GM21723 (cell line): ENCODE measurements around the gene CREB5.
"Not testable (repeated sequence)": the region's sequence is repeated elsewhere in the genome, so short reads cannot be mapped to it uniquely, and the experiment has no call there.

Source experiments
- ATAC-seq: cut with Tn5 transposase; IDR thresholded peaks from one replicate; pipeline ENCODE4 v1.9.1; 2021; ENCODE audit warnings: mild to moderate bottlenecking, moderate library complexity; ENCODE audit not compliant: unreplicated experiment

The CREB5 gene

DNA sequence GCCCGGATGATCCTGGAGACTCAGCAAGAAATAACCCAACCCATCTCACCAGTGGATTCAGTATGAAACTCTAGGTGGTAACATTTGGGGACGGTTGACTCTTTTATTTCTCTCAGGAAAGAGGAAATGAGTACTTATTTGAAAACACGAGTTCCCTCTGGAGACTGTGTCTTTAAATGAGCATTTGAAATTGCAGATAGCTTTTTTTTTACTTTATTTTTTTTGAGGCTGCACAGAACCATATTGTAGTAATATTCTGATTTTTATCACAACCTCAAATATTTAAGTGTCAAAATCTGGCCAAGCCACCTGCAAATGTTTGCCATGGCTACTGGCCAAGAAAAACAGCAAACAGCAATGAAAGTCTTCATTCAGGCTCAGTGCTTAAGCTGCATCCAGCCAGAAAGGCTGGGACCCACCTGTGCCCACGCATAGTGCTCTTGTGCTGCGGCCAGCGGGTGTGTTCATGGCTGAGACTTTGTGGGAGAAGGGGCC, 160.8 kb downstream of the CREB5 start:
- no peak for ATAC-seq

DNA sequence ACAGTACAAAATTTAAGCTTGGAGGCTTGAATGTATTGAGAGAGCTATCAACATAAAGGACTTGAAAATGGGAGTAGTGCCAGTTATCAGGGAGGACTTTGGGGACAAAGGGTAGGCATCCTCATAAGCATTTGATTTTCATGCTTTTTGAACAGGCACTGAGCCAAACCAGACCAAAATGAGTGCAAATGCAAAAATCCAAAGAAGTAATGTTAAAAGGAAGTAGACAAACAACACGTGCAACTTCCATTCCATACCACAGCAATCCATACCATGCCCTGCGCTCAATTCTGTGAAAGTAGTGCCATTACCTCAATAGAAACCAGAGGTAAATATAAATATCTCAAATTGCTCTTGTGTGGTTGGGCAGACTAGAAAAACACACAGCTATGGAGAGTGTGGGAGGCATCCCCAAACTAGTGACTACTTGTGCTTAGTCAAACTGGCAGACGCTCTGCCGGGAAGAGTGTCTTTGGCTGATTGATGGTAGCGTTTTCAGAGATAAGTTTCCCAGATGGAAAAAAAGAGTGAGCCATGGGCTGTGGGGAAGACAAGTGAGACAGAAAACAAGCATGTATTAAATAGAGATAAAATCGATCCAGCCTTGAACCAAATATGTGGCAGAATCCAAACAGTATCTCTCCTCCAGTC, 161.5 kb downstream of the CREB5 start:
- ATAC-seq = no peak

DNA sequence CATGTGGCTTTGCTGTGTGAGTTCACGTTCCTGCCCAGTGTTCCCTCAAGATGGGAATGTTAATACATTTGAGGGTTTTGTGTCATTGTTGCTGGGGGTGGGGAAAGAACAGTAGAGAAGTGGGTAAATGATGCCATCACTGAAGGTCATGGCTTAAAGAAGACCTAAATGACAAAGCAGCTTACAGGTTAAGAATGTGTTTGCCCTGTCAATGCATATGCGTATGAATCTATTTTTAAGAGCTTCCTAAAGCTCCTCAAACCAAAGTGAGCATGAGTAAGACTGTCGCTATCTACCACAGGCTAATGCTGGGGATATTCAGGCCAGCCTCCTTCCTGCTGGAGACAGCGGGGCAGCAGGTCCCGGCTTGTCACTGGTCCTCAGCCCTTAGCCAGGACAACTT, 162.9 kb downstream of the CREB5 start:
- ATAC-seq = no peak

DNA sequence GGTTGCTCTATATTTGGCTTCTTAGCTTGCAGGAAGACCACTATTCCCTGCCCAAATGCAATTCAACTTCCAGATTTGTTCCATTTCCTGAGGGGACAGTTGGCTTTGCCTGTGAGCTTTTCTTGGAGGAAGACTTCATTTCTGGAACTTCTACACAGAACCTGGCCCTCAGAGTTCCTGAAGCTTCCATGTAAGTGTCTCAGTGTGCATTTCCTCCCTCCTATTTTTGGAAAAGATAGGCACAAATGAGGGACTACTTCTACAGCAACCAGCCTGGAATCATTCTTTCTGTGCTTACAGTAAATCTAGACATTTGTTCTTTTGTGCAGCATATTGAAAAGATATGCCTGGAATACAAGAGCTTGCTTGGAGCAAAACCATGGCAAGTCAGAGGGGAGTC, 164.3 kb downstream of the CREB5 start:
- ATAC-seq = no peak

DNA sequence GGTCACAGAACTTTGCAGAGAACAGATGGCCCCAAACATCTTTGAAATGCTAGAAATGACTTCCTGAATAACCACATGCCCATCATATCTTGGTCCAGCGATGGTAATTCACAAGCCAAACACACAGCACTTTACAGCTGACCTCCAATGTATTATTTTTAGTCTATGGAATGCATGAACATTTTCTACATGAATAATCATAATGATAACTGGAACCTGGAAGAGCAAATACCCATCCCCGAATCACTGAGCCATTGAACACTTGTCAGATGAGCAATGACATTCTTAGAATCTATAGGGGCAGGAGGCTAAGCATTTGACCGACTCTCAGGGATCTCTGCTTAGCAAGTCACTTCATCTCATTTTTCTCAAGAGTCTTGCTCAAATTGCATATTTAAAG, 167.3 kb downstream of the CREB5 start:
- no peak for ATAC-seq

- ATAC-seq = no peak
Observed at GRCh38 chr7:28580665-28581064, 168.3 kb downstream of the CREB5 start.

GRCh38 chr7:28581351-28581750, 169.0 kb downstream of the CREB5 start:
- no peak for ATAC-seq

GRCh38 chr7:28582226-28582625, 169.9 kb downstream of the CREB5 start:
- ATAC-seq = no peak

- no peak for ATAC-seq
Observed at GRCh38 chr7:28584235-28584634, 171.9 kb downstream of the CREB5 start.

- ATAC-seq = no peak
Observed at GRCh38 chr7:28586736-28587135, 174.4 kb downstream of the CREB5 start.

GRCh38 chr7:28587211-28587610, 174.9 kb downstream of the CREB5 start:
- no peak for ATAC-seq

DNA sequence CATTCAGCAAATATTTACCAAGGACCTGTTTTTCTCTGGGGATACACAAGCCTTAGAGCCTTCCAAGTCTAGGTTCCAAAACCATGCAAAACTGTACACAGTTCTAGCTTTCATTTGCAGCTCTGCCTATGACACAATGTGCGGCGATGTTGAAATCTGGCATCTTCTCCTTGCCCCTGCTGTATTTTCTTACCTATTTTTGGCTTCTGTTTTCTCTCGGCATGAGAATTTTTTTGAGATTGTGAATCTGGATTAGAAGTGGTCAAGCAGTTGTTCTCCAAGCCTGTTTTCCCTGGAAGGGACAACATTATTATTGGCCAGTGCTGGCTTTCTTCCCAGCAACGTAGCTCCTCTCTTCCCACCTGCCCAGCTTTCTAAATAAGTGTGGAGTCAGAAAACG, 176.3 kb downstream of the CREB5 start:
- ATAC-seq = no peak

DNA sequence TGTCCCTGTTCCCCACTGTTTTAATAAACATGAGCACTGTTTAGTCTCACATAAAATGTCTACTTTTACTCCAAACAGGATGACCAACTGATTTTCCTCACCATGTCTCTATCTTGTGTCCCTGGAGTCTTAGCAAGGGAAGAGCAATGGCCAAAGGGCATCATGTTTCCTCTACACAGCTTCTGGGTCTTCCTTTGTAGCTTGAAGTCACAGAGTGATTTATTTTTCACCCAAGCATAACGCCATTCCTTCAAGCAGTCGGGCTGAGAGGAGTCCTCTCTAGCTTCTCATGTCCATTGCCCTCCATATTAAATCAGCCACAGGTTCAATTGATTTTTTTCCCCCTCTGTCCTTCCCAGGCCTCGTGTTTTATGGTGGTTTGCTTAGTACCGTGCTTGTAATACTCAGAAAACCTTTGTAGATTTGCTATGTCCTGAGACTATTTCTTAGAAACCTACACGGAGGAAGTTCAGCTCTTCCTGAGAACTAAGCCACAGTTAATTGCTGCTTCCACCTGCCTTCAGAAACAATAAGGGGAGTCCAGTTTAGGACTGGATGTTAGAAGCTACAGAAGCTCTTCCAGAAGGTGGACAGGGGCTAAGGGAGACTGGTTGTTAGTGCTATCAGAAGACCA, 178.8 kb downstream of the CREB5 start:
- no peak for ATAC-seq

- no peak for ATAC-seq
Observed at GRCh38 chr7:28591725-28592349, 179.5 kb downstream of the CREB5 start.

DNA sequence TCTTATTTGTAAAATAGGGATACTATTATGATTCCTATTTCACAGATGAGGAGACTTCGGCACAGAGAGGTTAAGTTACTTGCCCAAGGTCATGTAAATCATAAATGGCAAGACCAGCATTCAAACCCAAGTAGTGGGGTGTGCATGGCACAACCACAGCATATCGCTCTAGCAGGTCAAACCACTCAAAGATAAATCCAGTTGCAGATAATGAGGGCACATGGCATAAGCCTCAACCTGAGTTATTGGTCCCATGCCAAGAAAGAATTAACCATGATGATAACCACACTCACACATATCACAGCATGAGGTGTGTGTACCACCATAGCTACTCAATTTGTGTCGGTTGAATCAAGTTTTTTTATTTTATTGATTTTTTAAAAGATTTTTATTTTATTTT, 180.5 kb downstream of the CREB5 start:
- no peak for ATAC-seq

- no peak for ATAC-seq
Observed at GRCh38 chr7:28595076-28595475, 182.8 kb downstream of the CREB5 start.

DNA sequence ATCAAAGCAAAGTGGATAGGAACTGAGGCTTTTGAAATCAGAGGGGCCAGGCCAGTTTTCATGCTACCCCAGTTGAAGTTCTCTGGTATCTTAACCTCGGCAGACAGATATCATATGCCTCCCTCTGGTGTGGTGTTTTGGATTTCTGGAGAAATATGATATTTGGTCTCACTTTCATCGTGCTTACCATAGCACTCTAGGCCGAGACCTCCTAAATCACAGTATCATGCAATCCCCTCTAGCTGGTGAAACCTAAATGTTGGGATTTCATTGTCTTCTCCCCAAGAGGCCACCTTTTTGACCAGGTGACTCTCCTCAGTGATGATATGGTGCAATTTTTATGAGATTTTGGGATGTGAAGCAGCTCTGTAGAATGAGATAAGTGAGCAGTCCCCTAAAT, 183.5 kb downstream of the CREB5 start:
- no peak for ATAC-seq

GRCh38 chr7:28596245-28596935, 184.1 kb downstream of the CREB5 start:
- ATAC-seq = no peak

GRCh38 chr7:28597284-28597683, 185.0 kb downstream of the CREB5 start:
- no peak for ATAC-seq

DNA sequence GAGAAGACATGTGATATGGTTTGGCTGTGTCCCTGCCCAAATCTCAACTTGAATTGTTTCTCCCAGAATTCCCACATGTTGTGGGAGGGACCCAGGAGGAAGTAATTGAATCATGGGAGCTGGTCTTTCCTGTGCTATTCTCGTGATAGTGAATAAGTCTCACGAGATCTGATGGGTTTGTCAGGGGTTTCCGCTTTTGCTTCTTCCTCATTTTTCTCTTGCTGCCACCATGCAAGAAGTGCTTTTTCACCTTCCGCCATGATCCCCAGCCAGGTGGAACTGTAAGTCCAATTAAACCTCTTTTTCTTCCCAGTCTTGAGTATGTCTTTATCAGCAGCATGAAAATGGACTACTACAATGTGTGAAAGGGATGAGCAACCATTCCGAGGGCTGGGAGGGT, 185.7 kb downstream of the CREB5 start:
- ATAC-seq = not testable (repeated sequence)

GRCh38 chr7:28598586-28598985, 186.3 kb downstream of the CREB5 start:
- no peak for ATAC-seq

DNA sequence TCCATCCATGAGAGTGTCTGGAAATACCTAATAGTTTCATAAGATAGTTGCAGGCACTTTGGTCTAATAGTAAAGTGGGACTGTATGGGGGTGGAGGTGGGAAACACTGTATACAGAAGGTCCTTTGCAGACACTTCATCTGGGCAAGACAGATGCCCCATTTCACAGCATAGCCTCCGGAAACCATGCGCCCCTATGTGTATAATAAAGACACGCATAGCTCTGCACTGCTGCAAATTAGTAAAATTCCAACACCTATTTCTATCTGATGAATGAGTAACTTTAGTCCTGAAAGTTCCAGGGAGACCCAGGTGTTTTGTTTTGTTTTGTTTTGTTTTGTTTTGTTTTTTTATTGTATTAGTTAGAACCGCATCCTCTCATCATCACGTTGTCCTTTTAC, 187.1 kb downstream of the CREB5 start:
- ATAC-seq = no peak
